ENCODE data around the gene KICS2.

DNA sequence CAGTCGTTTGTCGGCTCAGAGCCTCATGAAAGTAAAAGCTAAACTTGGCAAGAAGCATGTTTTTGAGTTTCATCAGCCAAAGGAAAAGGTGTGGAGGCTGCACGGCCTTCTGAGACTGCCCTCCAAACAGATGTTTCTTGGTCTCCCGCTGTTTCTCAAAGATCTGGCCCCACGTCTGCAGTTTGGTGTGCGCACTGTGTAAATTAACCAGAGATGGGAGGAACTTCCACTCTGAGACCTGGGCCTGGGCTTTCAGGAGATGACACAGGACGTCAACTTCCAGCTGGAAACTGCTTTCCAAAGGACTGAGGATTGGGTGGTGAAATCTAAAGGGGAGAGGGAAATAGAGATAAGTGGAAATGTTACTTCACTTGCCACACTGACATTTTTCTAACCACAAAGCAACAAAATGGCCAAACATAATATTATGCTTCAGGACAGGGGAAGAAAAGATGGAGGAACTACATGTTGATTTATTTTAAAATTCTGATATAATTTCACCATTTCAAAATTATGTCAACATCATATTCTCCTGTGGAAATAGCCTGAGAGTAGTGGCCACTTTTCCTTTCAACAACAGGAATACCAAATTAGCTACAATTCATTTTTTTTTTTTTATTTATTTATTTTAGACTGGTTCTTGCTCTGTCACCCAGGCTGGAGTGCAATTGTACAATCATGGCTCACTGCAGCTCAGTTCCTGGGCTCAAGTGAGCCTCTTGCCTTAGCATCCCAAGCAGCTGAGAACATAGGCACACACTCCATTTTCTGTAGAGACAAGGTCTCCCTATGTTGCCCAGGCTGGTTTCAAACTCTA is 27.6 kb downstream of the KICS2 start:
- no peak for TF ChIP-seq POLR2A (IDR thresholded peaks at IDR 0.05; ENCODE audit: low read depth, low read length)
- TF ChIP-seq POLR2AphosphoS5 (IDR thresholded peaks at IDR 0.05; ENCODE audit: low read depth, low read length) = no peak

All from GM12892 (cell line).